Endothelial cell (in vitro differentiated cells): Measurements from ENCODE around the gene LCN6. TPM values are rescaled to one million over a fixed set of nuclear protein-coding genes. Genes with fewer than 3 reads are reported as not detected.

Experiments
- DNase-seq: peaks from one replicate; pipeline ENCODE4 v3.0.0; 2021; ENCODE audit warnings: low spot score
- H3K27ac Mint-ChIP-seq: one replicate; pipeline ENCODE4 v1.8.0; 2021; ENCODE audit warnings: mixed read lengths, inconsistent platforms; ENCODE audit not compliant: unreplicated experiment
- H3K27me3 Mint-ChIP-seq: one replicate; pipeline ENCODE4 v1.8.0; 2021; ENCODE audit warnings: mild to moderate bottlenecking, moderate library complexity, mixed read lengths, inconsistent platforms; ENCODE audit not compliant: unreplicated experiment
- H3K36me3 Mint-ChIP-seq: one replicate; pipeline ENCODE4 v1.8.0; 2021; ENCODE audit warnings: mild to moderate bottlenecking, low read depth, mixed read lengths, inconsistent platforms; ENCODE audit not compliant: unreplicated experiment
- H3K4me1 Mint-ChIP-seq: one replicate; pipeline ENCODE4 v1.8.0; 2021; ENCODE audit warnings: mild to moderate bottlenecking, mixed read lengths, inconsistent platforms; ENCODE audit not compliant: unreplicated experiment
- H3K4me3 Mint-ChIP-seq: one replicate; pipeline ENCODE4 v1.8.0; 2021; ENCODE audit warnings: mild to moderate bottlenecking, mixed read lengths, inconsistent platforms; ENCODE audit not compliant: unreplicated experiment
- H3K9me3 Mint-ChIP-seq: one replicate; pipeline ENCODE4 v1.8.0; 2021; ENCODE audit warnings: mixed read lengths, inconsistent platforms; ENCODE audit not compliant: unreplicated experiment
- total RNA-seq: library from RNA; stranded (reverse); fragmentation: NEBNext Ultra II Directional; extraction: Animal tissue kit (Norgen Biotek cat#: 25700); gene quantifications from one replicate; pipeline ENCODE4 v1.2.1, GENCODE V29; 2021; ENCODE audit not compliant: unreplicated experiment
- TF ChIP-seq, protein P1 (sequence below): fragments of 200-600 bp; sonication (generic); IDR thresholded peaks from one replicate; pipeline ENCODE4 v1.5.0; 2021; ENCODE audit warnings: antibody characterized with exemption; ENCODE audit not compliant: unreplicated experiment

The LCN6 gene
- total RNA-seq, 1 donor from 2014 or later = not detected

DNA sequence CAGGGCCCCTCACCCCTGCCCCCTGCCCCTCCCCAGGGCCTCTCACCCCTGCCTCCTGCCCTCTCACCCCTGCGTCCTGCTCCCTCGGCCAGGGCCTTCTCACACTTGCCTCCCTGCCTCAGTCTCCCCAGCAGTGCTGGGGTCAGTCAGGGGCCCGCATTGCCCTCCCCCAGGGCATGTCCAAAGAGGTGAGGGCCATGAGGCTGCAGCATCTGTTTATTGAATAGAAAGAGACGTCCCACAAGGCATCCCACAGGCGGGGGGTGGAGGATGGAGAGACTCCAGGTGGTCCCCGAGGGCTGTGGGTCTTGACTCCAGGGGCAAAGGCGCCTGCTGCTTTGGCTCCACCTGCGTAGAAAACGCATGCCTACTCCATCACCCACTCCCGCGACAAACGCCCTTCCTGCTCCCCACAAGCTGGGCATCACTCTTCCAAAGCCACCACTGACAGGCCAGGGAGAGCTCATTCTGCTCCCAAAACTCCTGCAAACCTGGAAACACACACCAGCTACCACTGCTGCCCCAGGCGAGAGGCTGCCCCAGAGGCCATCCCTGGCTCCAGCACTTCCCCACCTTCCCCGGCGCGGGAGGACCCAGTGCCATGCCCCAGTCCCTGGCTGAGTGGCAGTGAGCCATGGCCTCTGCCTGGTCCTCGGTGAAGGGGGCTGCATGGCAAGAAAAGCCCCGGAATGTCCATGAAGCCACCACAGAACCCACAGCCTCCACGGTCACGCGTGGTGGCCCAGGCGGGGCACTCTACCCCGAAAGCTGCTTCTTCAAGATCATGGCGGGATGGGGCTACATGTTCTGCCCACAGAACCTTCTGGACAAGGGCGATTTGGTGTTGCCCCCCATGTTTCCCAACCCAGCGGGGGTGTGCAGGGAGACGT is 11.4 kb upstream of the LCN6 start:
- Mint-ChIP-seq H3K4me1 (no peaks in the 10 kb centered on the region), H3K9me3 (no peaks in the 10 kb centered on the region), H3K36me3 (peaks cover 3% of the 10 kb centered on the region), H3K27me3 (peaks cover 12% of the 10 kb centered on the region), H3K27ac (no peak overlapping the region), H3K4me3 (no peak overlapping the region)
- TF ChIP-seq, protein P1, sequence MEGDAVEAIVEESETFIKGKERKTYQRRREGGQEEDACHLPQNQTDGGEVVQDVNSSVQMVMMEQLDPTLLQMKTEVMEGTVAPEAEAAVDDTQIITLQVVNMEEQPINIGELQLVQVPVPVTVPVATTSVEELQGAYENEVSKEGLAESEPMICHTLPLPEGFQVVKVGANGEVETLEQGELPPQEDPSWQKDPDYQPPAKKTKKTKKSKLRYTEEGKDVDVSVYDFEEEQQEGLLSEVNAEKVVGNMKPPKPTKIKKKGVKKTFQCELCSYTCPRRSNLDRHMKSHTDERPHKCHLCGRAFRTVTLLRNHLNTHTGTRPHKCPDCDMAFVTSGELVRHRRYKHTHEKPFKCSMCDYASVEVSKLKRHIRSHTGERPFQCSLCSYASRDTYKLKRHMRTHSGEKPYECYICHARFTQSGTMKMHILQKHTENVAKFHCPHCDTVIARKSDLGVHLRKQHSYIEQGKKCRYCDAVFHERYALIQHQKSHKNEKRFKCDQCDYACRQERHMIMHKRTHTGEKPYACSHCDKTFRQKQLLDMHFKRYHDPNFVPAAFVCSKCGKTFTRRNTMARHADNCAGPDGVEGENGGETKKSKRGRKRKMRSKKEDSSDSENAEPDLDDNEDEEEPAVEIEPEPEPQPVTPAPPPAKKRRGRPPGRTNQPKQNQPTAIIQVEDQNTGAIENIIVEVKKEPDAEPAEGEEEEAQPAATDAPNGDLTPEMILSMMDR = no peak
- DNase-seq = no peak

DNA sequence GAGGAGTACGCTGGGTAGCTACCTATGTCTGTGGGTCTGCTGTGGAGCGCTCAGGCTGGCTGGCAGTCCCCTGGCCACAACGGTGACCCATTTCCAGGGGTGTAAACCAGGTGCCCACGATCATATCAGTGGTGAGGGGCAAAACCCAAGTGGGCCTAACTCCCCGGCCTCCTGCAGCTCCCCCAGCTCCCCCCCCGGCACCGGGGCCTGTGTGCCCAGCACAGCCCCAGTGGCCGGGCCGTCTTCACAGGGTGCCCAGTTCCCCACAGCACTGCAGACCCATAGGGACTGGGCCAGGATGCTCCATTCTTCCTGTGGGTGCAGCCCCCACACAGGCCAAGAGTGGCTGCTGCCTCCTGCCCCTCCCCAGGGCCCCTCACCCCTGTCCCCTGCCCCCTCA is 10.7 kb upstream of the LCN6 start:
- H3K4me1 Mint-ChIP-seq = no peaks in the 10 kb centered on the region

DNA sequence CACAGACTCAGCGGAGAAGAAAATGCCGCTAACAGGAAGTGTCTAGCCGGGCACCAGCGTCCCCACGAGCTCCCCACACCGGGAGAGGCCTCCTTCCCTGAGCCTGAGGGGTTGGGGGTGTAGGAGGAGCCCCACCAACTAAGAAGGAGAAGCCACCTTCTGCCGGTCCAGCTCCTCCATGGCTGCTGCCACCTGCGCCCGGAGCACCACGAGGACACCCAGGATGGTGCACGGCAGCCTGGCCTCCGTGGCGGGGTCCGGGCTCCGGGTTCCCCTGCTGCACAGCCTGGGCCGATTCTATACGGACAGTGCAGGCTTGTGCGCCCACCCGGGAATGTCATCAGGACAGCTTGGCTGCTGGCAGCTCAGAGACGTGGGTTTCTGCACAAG is 9.4 kb upstream of the LCN6 start:
- no peak overlapping the region for H3K27ac Mint-ChIP-seq
- TF ChIP-seq, protein P1 = no peak
- no peaks in the 10 kb centered on the region for H3K4me1 Mint-ChIP-seq
- peaks cover under 1% of the 10 kb centered on the region for H3K9me3 Mint-ChIP-seq
- no peak overlapping the region for H3K4me3 Mint-ChIP-seq
- H3K27me3 Mint-ChIP-seq = peaks cover 12% of the 10 kb centered on the region
- DNase-seq = no peak
- H3K36me3 Mint-ChIP-seq = peaks cover 3% of the 10 kb centered on the region

More for the DNA sequence above, 10.7 kb upstream of the LCN6 start:
- DNase-seq = no peak
- TF ChIP-seq, protein P1 = no peak
- Mint-ChIP-seq H3K27me3 (peaks cover 12% of the 10 kb centered on the region), H3K4me3 (no peak overlapping the region), H3K36me3 (peaks cover 3% of the 10 kb centered on the region), H3K27ac (no peak overlapping the region), H3K9me3 (no peaks in the 10 kb centered on the region)

DNA sequence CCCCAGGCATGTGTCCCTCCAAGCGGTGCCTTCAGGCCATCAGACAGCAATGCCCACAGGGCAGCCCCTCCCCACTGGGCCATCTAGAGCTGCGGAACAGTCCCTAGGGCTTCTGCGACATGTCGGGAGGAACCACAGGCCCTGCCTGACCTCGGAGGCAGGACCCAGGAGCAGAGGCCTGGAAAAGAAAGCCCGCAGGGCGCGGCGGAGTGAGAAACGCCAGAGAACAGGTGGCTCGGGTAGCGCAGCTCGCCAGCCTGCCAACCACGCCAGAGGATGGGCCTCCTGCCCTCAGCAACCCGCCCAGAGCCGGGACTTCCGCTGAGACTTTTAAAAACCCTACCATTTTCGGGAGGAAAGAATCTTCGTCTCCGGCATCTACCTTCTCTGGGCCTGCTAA is 9.0 kb upstream of the LCN6 start:
- TF ChIP-seq, protein P1 = no peak
- Mint-ChIP-seq H3K9me3 (peaks cover 4% of the 10 kb centered on the region), H3K4me1 (no peaks in the 10 kb centered on the region), H3K4me3 (no peak overlapping the region), H3K27me3 (peaks cover 12% of the 10 kb centered on the region), H3K36me3 (peaks cover 6% of the 10 kb centered on the region), H3K27ac (no peak overlapping the region)
- DNase-seq = no peak

DNA sequence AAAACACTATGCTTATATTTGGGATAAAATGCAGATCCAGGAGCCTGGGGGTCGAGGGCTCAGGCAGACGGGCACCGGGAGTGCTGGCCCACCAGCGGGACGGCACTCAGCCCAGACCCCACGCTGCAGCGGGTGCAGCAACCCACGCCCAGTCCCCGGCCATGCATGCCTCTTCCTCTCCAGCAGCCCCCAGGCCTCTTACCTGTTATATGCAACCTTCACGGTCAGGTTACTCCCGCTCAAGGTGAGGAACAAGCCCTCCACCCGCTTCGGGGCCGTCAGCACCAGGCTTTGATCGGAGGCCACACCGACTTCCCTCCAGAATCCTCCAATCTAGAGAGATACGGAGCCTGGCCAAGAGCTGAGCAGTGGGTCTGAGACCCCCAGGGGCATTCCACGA is 8.5 kb upstream of the LCN6 start:
- peaks cover 12% of the 10 kb centered on the region for H3K27me3 Mint-ChIP-seq
- no peak for DNase-seq
- no peaks in the 10 kb centered on the region for H3K4me1 Mint-ChIP-seq
- peaks cover 7% of the 10 kb centered on the region for H3K36me3 Mint-ChIP-seq
- TF ChIP-seq, protein P1 = no peak
- H3K27ac Mint-ChIP-seq = no peak overlapping the region
- H3K9me3 Mint-ChIP-seq = peaks cover 6% of the 10 kb centered on the region
- H3K4me3 Mint-ChIP-seq = no peak overlapping the region
